Sigmoid colon (tissue), 3 donors: ENCODE results near the gene CAV3.

Experiments used
- CTCF ChIP-seq, 4 experiments: fragments of 450-650 bp in 3 of 4; fragments of 200-600 bp in 1 of 4; IDR thresholded peaks; one replicate each; pipeline ENCODE4 v1.5.1; 2016 to 2019; ENCODE audit warnings: antibody characterized with exemption in 4 of 4, mild to moderate bottlenecking in 3 of 4, moderate library complexity in 2 of 4
- POLR2A ChIP-seq, 2 donors: fragments of 450-650 bp; IDR thresholded peaks; one replicate each; pipeline ENCODE4 v1.6.1; 2016; ENCODE audit warnings: antibody characterized with exemption in 2 of 2, mild to moderate bottlenecking in 2 of 2, moderate library complexity in 2 of 2

GRCh38 chr3:8757551-8758518 is 24.2 kb downstream of the CAV3 start:
- TF ChIP-seq CTCF (IDR thresholded peaks at IDR 0.05) (no peak), POLR2A (IDR thresholded peaks at IDR 0.05) (no peak)
